ACC112 (cell line): ENCODE data around the gene OVAAL.

Source experiments
- H2AFZ ChIP-seq: fragments of 200-600 bp; sonication (generic); one replicate; pipeline ENCODE4 v1.6.0; 2017; ENCODE audit warnings: antibody characterized with exemption, low read length; ENCODE audit not compliant: unreplicated experiment
- H3K27ac ChIP-seq: fragments of 200-600 bp; sonication (generic); 2 replicates; pipeline ENCODE4 v1.5.1; 2014; ENCODE audit warnings: low read depth, mild to moderate bottlenecking, antibody characterized with exemption, low read length, moderate library complexity
- H3K27me3 ChIP-seq: fragments of 200-600 bp; sonication (generic); 2 replicates; pipeline ENCODE4 v1.6.1; 2014; ENCODE audit warnings: mild to moderate bottlenecking, antibody characterized with exemption, low read length, moderate library complexity, mixed read lengths; ENCODE audit not compliant: insufficient read depth
- H3K36me3 ChIP-seq: fragments of 200-600 bp; sonication (generic); 2 replicates; pipeline ENCODE4 v1.6.1; 2016; ENCODE audit warnings: mild to moderate bottlenecking, antibody characterized with exemption, low read length, moderate library complexity, mixed read lengths; ENCODE audit not compliant: insufficient read depth
- H3K4me1 ChIP-seq: fragments of 200-600 bp; sonication (generic); one replicate; pipeline ENCODE4 v1.6.1; 2016; ENCODE audit warnings: low read length, mixed read lengths; ENCODE audit not compliant: insufficient read depth, unreplicated experiment, control insufficient read depth
- H3K4me3 ChIP-seq: fragments of 200-600 bp; sonication (generic); 2 replicates; pipeline ENCODE4 v1.5.1; 2014; ENCODE audit warnings: mild to moderate bottlenecking, low read depth, low read length
- H3K79me2 ChIP-seq: fragments of 200-600 bp; sonication (generic); one replicate; pipeline ENCODE4 v1.6.0; 2016; ENCODE audit warnings: low read length; ENCODE audit not compliant: control insufficient read depth, unreplicated experiment, insufficient read depth

Gene OVAAL

DNA sequence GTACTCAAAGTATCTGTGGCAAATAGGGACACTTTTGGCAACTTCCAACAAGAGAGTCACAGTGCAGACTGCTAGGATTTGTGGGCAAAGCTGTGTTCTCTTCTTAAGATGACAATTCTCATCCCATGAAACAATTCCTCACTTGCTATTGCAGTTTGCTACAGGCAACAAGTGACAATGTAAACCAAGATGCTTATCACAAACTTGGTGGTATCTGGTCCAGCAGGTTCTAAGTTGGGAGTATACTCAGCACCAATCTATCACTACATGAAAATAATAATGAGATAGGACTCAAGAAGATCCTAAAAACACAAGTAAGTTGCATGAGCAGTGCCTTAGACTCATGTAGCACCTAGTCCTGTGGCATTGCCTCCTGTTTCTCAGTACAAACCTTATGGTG lies 3.4 kb upstream of the OVAAL start:
- peaks cover 4% of the 10 kb centered on the region for H3K4me1 ChIP-seq
- no peak overlapping the region for H3K27ac ChIP-seq
- H3K36me3 ChIP-seq, result no peaks in the 10 kb centered on the region
- no peak overlapping the region for H3K4me3 ChIP-seq
- H2AFZ ChIP-seq, result no peak overlapping the region
- no peaks in the 10 kb centered on the region for H3K79me2 ChIP-seq
- no peaks in the 10 kb centered on the region; the same call in 1 of the 2 replicates for H3K27me3 ChIP-seq

DNA sequence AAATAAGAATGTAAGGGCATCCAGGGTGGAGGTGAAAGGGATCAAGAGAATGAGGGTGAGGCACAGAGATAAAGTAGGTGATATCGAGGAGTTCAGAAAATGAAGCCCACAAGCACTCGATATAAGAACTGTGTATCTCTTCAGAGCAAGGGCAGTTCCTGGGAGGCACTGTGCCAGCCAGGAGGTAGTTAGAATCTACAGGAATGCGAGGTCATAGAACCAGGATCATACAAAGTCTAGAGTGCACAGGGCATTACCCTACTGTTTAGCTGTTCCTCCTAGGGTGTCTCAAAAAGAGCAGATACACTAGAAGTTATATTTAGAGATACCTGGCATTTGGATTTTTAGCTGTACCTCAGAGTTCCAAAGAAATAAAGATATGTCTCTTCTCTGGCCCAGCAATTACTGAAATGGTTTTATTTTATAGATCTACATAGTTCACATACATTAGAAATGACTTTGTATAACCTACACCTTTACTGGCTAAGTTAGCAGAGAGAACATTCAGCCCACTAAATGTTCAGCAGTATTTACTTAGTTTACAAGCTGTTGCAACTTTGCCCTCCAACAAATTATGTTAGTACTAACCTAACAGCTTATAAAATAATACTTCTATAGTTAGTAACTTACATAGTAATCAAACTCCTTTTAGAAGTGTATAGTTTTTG lies 1.6 kb downstream of the OVAAL start:
- Histone ChIP-seq H3K27me3 (no peaks in the 10 kb centered on the region; the same call in 1 of the 2 replicates), H3K27ac (no peak overlapping the region), H3K79me2 (no peaks in the 10 kb centered on the region), H3K4me3 (no peak overlapping the region), H2AFZ (no peak overlapping the region), H3K4me1 (peaks cover 18% of the 10 kb centered on the region), H3K36me3 (no peaks in the 10 kb centered on the region)

DNA sequence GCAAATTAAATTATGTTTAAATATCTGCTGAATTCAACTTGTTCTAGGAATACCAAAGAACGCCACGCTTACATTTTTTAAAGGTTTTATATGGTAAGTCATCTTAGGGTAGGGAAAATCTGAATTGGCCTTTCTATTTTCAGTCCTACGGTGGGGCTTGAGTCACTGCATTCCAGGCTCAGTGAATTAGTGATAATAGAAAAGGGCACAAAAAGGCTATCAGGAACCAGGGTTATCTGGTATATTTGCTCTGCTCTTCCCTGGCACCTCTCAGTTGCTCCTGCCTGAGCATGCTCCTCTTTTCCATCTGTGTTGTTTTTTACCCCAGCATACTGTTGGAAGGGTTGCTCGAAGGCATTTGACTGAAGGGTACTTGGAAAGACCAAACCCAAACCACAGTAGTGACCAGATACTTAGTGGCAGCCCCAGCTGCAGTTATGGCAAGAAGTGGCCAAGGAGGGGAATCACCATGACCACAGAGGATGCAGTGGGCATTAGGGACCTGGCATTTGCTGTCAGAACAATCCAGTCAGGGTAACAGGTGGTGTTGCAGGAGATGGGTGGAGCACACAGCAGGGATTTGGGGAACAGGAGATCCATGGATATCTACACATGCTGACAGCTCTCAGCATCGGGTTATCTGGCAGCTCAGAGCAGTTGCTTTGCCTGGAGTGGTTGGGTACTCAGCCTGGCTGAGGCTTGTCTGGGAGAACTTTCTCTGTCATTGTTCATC lies 2.3 kb downstream of the OVAAL start:
- H3K27me3 ChIP-seq, result no peaks in the 10 kb centered on the region; the same call in 1 of the 2 replicates
- no peaks in the 10 kb centered on the region for H3K36me3 ChIP-seq
- H3K27ac ChIP-seq, result no peak overlapping the region
- H3K4me3 ChIP-seq, result no peak overlapping the region
- H2AFZ ChIP-seq, result no peak overlapping the region
- H3K4me1 ChIP-seq, result peaks cover 18% of the 10 kb centered on the region
- H3K79me2 ChIP-seq, result no peaks in the 10 kb centered on the region

DNA sequence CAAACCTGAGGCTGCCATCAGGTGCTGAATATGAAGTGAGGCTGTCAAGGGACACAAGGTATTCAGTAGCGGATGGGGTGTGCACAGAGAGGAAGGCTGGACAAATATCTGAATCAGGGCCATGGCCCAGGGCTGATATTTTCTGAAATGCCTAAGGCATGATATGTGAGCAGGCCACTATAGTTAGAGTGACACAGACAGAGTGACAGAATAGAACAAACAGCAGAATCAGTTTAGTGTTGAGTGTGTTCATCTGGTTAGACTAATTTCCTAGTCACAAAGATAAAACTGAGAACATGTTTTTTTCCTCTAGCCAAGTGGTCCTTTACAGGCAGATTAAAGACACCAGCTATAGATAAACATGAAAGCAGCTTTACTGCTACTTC lies 3.9 kb downstream of the OVAAL start:
- Histone ChIP-seq H3K27me3 (no peaks in the 10 kb centered on the region), H3K79me2 (no peaks in the 10 kb centered on the region), H3K4me1 (peaks cover 18% of the 10 kb centered on the region), H3K4me3 (no peak overlapping the region), H2AFZ (peak overlapping the region; percentile 70), H3K36me3 (no peaks in the 10 kb centered on the region), H3K27ac (0 out of 2 replicates have a peak overlapping the region, but pooled peaks have one; percentile 17)

DNA sequence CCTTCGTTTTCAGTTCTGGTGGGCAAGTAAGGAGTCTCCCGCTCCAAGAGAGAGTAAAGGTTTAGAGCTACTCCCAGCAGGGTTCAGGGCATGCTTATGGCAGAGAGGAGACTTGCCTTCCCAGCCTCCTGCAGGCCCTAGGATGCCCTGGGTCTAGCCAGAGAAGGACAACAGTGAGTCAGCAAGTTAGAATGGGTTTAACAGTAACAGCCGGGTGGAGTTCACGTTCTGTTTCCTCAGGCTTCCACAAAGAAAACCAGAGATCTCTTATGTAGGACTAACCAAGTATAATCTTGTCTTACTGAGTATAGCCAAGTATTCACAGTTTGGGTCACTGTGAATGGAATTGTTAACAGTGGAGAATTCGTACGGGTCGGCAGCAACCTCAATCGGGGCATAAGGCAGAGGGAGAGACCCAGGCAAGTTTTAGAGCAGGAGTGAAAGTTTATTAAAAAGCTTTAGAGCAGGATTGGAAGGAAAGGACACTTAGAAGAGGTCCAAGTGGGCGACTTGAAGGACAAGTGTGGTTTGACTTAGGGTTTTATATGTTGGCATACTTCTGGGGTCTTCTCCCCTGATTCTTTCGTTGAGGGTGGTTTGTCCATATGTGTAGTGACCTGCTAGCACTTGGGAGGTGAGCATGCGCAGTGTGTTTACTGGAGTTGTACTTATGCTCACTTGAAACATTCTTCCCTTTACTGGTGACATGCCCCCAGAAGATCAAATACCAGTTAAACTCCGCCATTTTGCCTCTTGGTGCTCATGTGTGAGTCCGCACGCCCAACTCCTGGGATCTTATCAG lies 4.5 kb downstream of the OVAAL start:
- H3K27ac ChIP-seq, result peak overlapping the region; percentile 17; the same call in 1 of the 2 replicates
- H3K4me1 ChIP-seq, result peaks cover 18% of the 10 kb centered on the region
- no peaks in the 10 kb centered on the region for H3K79me2 ChIP-seq
- no peak overlapping the region for H3K4me3 ChIP-seq
- no peaks in the 10 kb centered on the region for H3K27me3 ChIP-seq
- H2AFZ ChIP-seq, result peak overlapping the region; percentile 70
- no peaks in the 10 kb centered on the region for H3K36me3 ChIP-seq

DNA sequence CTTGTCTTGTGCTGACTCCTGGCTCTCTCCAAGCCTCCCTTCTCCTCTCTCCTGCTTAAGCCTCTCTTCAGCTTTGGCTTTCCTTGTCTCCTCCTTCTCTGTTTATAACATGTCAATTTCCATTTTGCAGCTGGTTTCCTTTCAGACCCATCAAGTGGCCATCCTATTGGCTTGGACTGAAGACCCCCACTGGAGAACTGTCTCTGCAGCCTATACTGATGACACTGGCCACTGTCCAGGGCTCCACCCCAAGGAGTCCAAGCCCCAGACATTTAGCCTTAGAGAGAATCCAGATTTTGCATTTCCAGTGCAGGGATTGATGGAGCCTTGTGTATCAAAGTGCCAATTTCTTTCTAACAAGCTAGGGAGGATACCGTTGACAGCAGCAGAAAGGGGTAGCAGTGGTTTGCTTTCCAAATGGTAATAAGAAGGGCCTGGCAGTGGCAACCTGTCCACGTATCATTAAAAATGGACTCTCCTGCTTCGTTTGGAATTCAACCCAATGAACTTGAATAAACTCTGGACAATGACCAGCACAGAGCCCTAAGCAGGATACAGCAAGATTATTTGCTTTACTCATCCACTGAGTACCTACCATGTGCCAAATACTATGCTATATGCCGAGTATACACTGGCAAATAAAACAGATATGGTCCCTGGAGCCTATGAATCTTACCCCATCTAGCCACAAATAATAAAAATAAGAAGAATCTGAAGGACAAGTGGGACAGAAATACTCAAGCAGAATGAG lies 6.5 kb downstream of the OVAAL start:
- H3K4me1 ChIP-seq, result peaks cover 14% of the 10 kb centered on the region
- H3K4me3 ChIP-seq, result no peak overlapping the region
- no peak overlapping the region for H3K27ac ChIP-seq
- no peaks in the 10 kb centered on the region for H3K36me3 ChIP-seq
- H3K79me2 ChIP-seq, result no peaks in the 10 kb centered on the region
- H3K27me3 ChIP-seq, result no peaks in the 10 kb centered on the region
- no peak overlapping the region for H2AFZ ChIP-seq

DNA sequence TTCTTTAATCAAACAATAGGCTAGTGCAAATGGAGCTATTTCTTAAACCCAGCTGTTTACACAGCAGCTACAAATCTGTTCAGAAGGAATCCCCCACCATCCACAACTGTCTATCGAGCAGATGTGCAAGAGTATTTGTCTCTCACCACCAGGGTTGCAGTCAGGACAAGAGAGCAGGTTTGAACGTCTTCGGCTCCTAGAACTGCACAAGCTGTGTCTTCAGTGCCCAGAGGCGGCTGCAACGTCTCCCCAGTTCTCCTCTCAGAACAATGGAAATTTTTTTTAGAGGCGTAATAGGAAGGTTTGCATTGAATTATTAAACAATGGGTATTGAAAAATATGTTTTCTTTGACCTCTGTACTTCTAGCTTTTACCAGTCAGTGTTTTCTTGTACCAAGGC lies 7.3 kb downstream of the OVAAL start:
- Histone ChIP-seq H3K27me3 (no peaks in the 10 kb centered on the region), H3K4me1 (peaks cover 13% of the 10 kb centered on the region), H3K79me2 (no peaks in the 10 kb centered on the region), H3K27ac (no peak overlapping the region), H3K4me3 (no peak overlapping the region), H3K36me3 (no peaks in the 10 kb centered on the region), H2AFZ (no peak overlapping the region)

DNA sequence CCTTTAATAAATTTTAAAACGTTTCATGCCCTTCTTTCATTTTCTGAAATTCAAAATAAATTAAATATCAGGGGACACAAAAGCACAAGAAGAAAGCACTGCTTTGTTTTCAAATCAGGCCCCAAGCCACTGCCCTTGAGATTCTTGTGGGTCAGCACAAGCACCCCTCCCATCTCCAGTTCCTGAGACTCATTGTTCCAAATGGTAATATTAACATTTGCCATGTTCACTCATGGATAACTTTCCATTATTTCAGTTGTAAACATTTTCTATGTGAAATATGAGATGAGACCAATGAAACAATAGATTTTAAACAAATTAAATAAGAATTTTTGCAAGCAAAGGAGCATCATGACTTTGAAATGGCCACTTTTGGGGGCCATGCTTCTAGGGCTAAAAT lies 7.7 kb downstream of the OVAAL start:
- Histone ChIP-seq H3K79me2 (no peaks in the 10 kb centered on the region), H2AFZ (no peak overlapping the region), H3K36me3 (no peaks in the 10 kb centered on the region), H3K27me3 (no peaks in the 10 kb centered on the region), H3K4me1 (peaks cover 18% of the 10 kb centered on the region), H3K27ac (no peak overlapping the region), H3K4me3 (no peak overlapping the region)

DNA sequence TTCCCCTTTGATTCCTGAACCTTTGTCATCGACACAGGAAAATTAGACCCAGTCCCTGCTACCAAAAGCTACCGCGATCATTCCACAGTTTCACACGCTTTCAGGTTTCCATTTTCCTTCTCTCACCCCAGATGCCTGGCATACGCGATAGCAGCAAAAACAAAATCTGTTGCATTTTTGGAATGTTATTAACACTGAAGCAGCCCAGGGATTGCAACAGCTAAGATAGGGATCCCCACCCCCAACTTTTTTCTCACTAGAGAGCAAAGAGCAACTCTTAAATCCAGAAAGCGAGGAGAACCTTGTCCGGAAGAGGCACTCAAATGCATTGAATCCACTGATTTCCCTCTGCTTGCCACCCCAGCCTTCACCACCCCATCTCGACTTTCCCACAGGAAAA lies 8.9 kb downstream of the OVAAL start:
- Histone ChIP-seq H3K4me1 (peaks cover 21% of the 10 kb centered on the region), H3K27ac (no peak overlapping the region), H3K79me2 (no peaks in the 10 kb centered on the region), H3K27me3 (no peaks in the 10 kb centered on the region), H3K4me3 (no peak overlapping the region), H2AFZ (no peak overlapping the region), H3K36me3 (no peaks in the 10 kb centered on the region)

DNA sequence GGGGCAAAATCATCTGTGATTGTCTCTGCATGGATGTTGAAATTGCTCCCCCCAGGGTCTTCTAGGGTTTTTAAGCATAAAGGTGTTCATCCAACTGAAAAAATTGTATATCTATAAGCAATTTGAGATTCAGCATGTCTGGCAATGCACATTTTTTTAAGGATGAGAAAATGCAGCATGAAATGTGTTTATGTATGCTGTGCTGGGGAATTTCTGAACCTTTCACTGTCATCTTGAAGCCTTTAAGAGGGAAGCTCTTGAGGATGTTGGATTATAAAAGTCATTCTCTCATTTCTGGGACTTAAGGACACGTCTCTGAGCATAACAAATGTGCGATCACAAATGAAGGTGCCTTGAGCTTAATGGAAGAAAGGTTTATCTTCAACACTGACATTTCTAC lies 9.4 kb downstream of the OVAAL start:
- H3K4me1 ChIP-seq, result peaks cover 15% of the 10 kb centered on the region
- H3K27me3 ChIP-seq, result no peaks in the 10 kb centered on the region
- H2AFZ ChIP-seq, result no peak overlapping the region
- no peak overlapping the region for H3K4me3 ChIP-seq
- H3K79me2 ChIP-seq, result no peaks in the 10 kb centered on the region
- no peaks in the 10 kb centered on the region for H3K36me3 ChIP-seq
- H3K27ac ChIP-seq, result no peak overlapping the region
